ENCODE results near the gene CMAS.
"Not testable (repeated sequence)": the region's sequence is repeated elsewhere in the genome, so short reads cannot be mapped to it uniquely, and the experiment has no call there.

The CMAS gene

GRCh38 chr12:22002430-22002829, 43.6 kb upstream of the CMAS start (continued):
- TF ChIP-seq OSR1 (CRISPR knock-in tag; IDR thresholded peaks at IDR 0.05) (no peak), ZFP3 (CRISPR knock-in tag; IDR thresholded peaks at IDR 0.05) (no peak)

- ATAC-seq, result not testable (repeated sequence)
These were observed 38.2 kb upstream of the CMAS start for GRCh38 chr12:22007794-22008193.

DNA sequence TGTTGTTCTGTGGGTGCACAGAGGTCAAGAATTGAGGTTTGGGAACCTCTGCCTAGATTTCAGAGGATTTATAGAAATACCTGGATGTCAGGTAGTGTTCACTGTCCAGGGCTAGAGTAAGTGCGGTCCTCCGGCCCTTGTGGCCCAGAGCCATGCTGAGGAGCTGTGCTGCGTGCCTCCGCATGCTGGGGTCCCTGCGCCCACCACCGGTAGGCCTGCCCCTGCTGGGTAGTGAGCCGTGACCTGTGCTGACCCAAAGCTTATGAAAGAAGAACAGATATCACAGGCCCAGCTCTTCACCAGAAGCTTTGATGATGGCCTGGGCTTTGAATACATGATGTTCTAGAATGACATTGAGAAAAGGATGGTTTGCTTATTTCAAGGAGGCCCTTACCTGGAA, 37.8 kb upstream of the CMAS start:
- ATAC-seq, result no peak
- TF ChIP-seq ARNTL (CRISPR knock-in tag; IDR thresholded peaks at IDR 0.05; ENCODE audit: borderline replicate concordance, low read depth) (no peak), OSR1 (CRISPR knock-in tag; IDR thresholded peaks at IDR 0.05) (no peak), ZC3H10 (CRISPR knock-in tag; IDR thresholded peaks at IDR 0.05) (no peak)

GRCh38 chr12:22014041-22014782, 31.8 kb upstream of the CMAS start:
- TF ChIP-seq POU6F1 (CRISPR knock-in tag; IDR thresholded peaks at IDR 0.05; ENCODE audit: borderline replicate concordance, low read depth), result no peak
- TF ChIP-seq ARNTL (CRISPR knock-in tag; IDR thresholded peaks at IDR 0.05; ENCODE audit: borderline replicate concordance, low read depth), result no peak
- no peak for TF ChIP-seq GLIS3 (CRISPR knock-in tag; IDR thresholded peaks at IDR 0.05)
- no peak for TF ChIP-seq TCF4 (CRISPR knock-in tag; IDR thresholded peaks at IDR 0.05; ENCODE audit: borderline replicate concordance)
- no peak for TF ChIP-seq ZNF8 (CRISPR knock-in tag; IDR thresholded peaks at IDR 0.05)
- TF ChIP-seq RARB (CRISPR knock-in tag; IDR thresholded peaks at IDR 0.05), result no peak
- TF ChIP-seq ZNF565 (CRISPR knock-in tag; conservative IDR thresholded peaks at IDR 0.05; ENCODE audit: low read depth), result no peak
- no peak for TF ChIP-seq CREB5 (CRISPR knock-in tag; IDR thresholded peaks at IDR 0.05; ENCODE audit: low read depth)
- no peak for TF ChIP-seq TOX (CRISPR knock-in tag; IDR thresholded peaks at IDR 0.05; ENCODE audit: borderline replicate concordance)
- no peak for TF ChIP-seq PATZ1 (CRISPR knock-in tag; IDR thresholded peaks at IDR 0.05; ENCODE audit: borderline replicate concordance)
- TF ChIP-seq ZNF70 (CRISPR knock-in tag; IDR thresholded peaks at IDR 0.05), result no peak
- no peak for ATAC-seq

GRCh38 chr12:22014783-22015144, 31.3 kb upstream of the CMAS start:
- no peak for ATAC-seq
- TF ChIP-seq PATZ1 (CRISPR knock-in tag; IDR thresholded peaks at IDR 0.05; ENCODE audit: borderline replicate concordance) (no peak), ZNF565 (CRISPR knock-in tag; conservative IDR thresholded peaks at IDR 0.05; ENCODE audit: low read depth) (no peak), CREB5 (CRISPR knock-in tag; IDR thresholded peaks at IDR 0.05; ENCODE audit: low read depth) (no peak), ARNTL (CRISPR knock-in tag; IDR thresholded peaks at IDR 0.05; ENCODE audit: borderline replicate concordance, low read depth) (no peak), CSRNP3 (CRISPR knock-in tag; IDR thresholded peaks at IDR 0.05) (no peak), OSR1 (CRISPR knock-in tag; IDR thresholded peaks at IDR 0.05) (no peak), SNAI2 (CRISPR knock-in tag; IDR thresholded peaks at IDR 0.05) (no peak), TCF4 (CRISPR knock-in tag; IDR thresholded peaks at IDR 0.05; ENCODE audit: borderline replicate concordance) (no peak), CSDC2 (CRISPR knock-in tag; IDR thresholded peaks at IDR 0.05) (no peak), POU6F1 (CRISPR knock-in tag; IDR thresholded peaks at IDR 0.05; ENCODE audit: borderline replicate concordance, low read depth) (no peak), ZFP3 (CRISPR knock-in tag; IDR thresholded peaks at IDR 0.05) (no peak)

Data from SK-N-SH treated with all-trans-retinoic acid at 6 μM for 48 hours (cell line).